ENCODE data around the gene KIF5A.
"Not testable (repeated sequence)": the region's sequence is repeated elsewhere in the genome, so short reads cannot be mapped to it uniquely, and the experiment has no call there.

KIF5A gene

GRCh38 chr12:57517718-57518117, 32.1 kb upstream of the KIF5A start:
- not testable (repeated sequence) for H2BK5ac ChIP-seq (ENCODE audit: low read length); H2BK120ac ChIP-seq (ENCODE audit: low read depth, low read length); H3K27me3 ChIP-seq (ENCODE audit: control insufficient read depth in 3 of 3, insufficient read depth in 3 of 3, low read depth in 1 of 3, low read length in 3 of 3); H3K4me3 ChIP-seq (ENCODE audit: low read length in 2 of 2); H3K9ac ChIP-seq (ENCODE audit: low read depth, low read length, poor library complexity); H2AK5ac ChIP-seq (ENCODE audit: low read depth, low read length); H3K18ac ChIP-seq (ENCODE audit: low read length); H3K79me1 ChIP-seq (ENCODE audit: low read depth, low read length); H3K14ac ChIP-seq (ENCODE audit: low read length); DNase-seq (ENCODE audit: low spot score); H3K4me2 ChIP-seq (ENCODE audit: insufficient read depth, low read length, poor library complexity, severe bottlenecking); H3K27ac ChIP-seq (replicated peaks; ENCODE audit: low read length); H2AFZ ChIP-seq (ENCODE audit: low read length); H3K4ac ChIP-seq (ENCODE audit: low read length); H2BK15ac ChIP-seq (ENCODE audit: low read length); H2BK12ac ChIP-seq (ENCODE audit: low read length); H4K91ac ChIP-seq (ENCODE audit: low read depth, low read length, poor library complexity); H3K23ac ChIP-seq (ENCODE audit: low read depth, low read length, poor library complexity); H4K8ac ChIP-seq (ENCODE audit: low read depth, low read length); H3K9me3 ChIP-seq (replicated peaks in 1 of 2; ENCODE audit: control insufficient read depth in 2 of 2, insufficient read depth in 1 of 2, low read depth in 1 of 2, low read length in 2 of 2)
- peaks cover 14 to 15% of the 10 kb centered on the region in 2 donors for H3K4me1 ChIP-seq (ENCODE audit: control insufficient read depth in 2 of 2, insufficient read depth in 1 of 2, low read depth in 1 of 2, low read length in 2 of 2)
- WGBS, 2 donors (ENCODE audit: extremely low coverage in 2 of 2, insufficient read length in 2 of 2, insufficient replicate concordance in 1 of 2): no CpG with 5 or more reads among the region's 10 CpGs
- peaks cover 29 to 67% of the 10 kb centered on the region in 2 donors for H3K36me3 ChIP-seq (replicated peaks in 1 of 2; ENCODE audit: control insufficient read depth in 2 of 2, insufficient read depth in 2 of 2, low read length in 2 of 2)

GRCh38 chr12:57518176-57518919, 31.5 kb upstream of the KIF5A start:
- peak overlapping the region in 1 of 2 donors; percentile 88 for H3K4me3 ChIP-seq (ENCODE audit: low read length in 2 of 2)
- no peaks in the 10 kb centered on the region for H3K9me3 ChIP-seq (replicated peaks in 1 of 2; ENCODE audit: control insufficient read depth in 2 of 2, insufficient read depth in 1 of 2, low read depth in 1 of 2, low read length in 2 of 2)
- H3K23ac ChIP-seq (ENCODE audit: low read depth, low read length, poor library complexity): no peak overlapping the region
- H4K91ac ChIP-seq (ENCODE audit: low read depth, low read length, poor library complexity): no peak overlapping the region
- no peak for DNase-seq (ENCODE audit: low spot score)
- no peak overlapping the region for H2AK5ac ChIP-seq (ENCODE audit: low read depth, low read length)
- no peak overlapping the region for H2BK120ac ChIP-seq (ENCODE audit: low read depth, low read length)
- no peak overlapping the region for H3K4ac ChIP-seq (ENCODE audit: low read length)
- H3K9ac ChIP-seq (ENCODE audit: low read depth, low read length, poor library complexity): no peak overlapping the region
- no peak overlapping the region for H3K14ac ChIP-seq (ENCODE audit: low read length)
- H2AFZ ChIP-seq (ENCODE audit: low read length): no peak overlapping the region
- no peak overlapping the region for H3K18ac ChIP-seq (ENCODE audit: low read length)
- H4K8ac ChIP-seq (ENCODE audit: low read depth, low read length): no peak overlapping the region
- peaks cover 15 to 17% of the 10 kb centered on the region in 2 donors for H3K4me1 ChIP-seq (ENCODE audit: control insufficient read depth in 2 of 2, insufficient read depth in 1 of 2, low read depth in 1 of 2, low read length in 2 of 2)
- H3K27me3 ChIP-seq (ENCODE audit: control insufficient read depth in 3 of 3, insufficient read depth in 3 of 3, low read depth in 1 of 3, low read length in 3 of 3): peaks cover 0 to 2% (median 0%) of the 10 kb centered on the region in 3 experiments
- no peak overlapping the region for H2BK5ac ChIP-seq (ENCODE audit: low read length)
- no peak overlapping the region for H3K27ac ChIP-seq (replicated peaks; ENCODE audit: low read length)
- WGBS, 2 donors (ENCODE audit: extremely low coverage in 2 of 2, insufficient read length in 2 of 2, insufficient replicate concordance in 1 of 2): no CpG with 5 or more reads among the region's 8 CpGs
- H3K4me2 ChIP-seq (ENCODE audit: insufficient read depth, low read length, poor library complexity, severe bottlenecking): no peak overlapping the region
- no peak overlapping the region for H2BK12ac ChIP-seq (ENCODE audit: low read length)
- no peak overlapping the region for H2BK15ac ChIP-seq (ENCODE audit: low read length)
- H3K79me1 ChIP-seq (ENCODE audit: low read depth, low read length): no peaks in the 10 kb centered on the region
- peaks cover 25 to 61% of the 10 kb centered on the region in 2 donors for H3K36me3 ChIP-seq (replicated peaks in 1 of 2; ENCODE audit: control insufficient read depth in 2 of 2, insufficient read depth in 2 of 2, low read length in 2 of 2)

- no peak overlapping the region for H2AFZ ChIP-seq (ENCODE audit: low read length)
- no peak overlapping the region for H2BK120ac ChIP-seq (ENCODE audit: low read depth, low read length)
- H3K27me3 ChIP-seq (ENCODE audit: control insufficient read depth in 3 of 3, insufficient read depth in 3 of 3, low read depth in 1 of 3, low read length in 3 of 3): peaks cover 0 to 2% (median 0%) of the 10 kb centered on the region in 3 experiments
- peak overlapping the region; percentile 86 for H3K27ac ChIP-seq (replicated peaks; ENCODE audit: low read length)
- no peak overlapping the region for H2BK5ac ChIP-seq (ENCODE audit: low read length)
- H4K91ac ChIP-seq (ENCODE audit: low read depth, low read length, poor library complexity): no peak overlapping the region
- no peak overlapping the region for H3K4ac ChIP-seq (ENCODE audit: low read length)
- H2BK15ac ChIP-seq (ENCODE audit: low read length): no peak overlapping the region
- peak overlapping the region; percentile 88 to 94 for H3K4me3 ChIP-seq (ENCODE audit: low read length in 2 of 2)
- peaks cover 22% of the 10 kb centered on the region in 2 donors for H3K4me1 ChIP-seq (ENCODE audit: control insufficient read depth in 2 of 2, insufficient read depth in 1 of 2, low read depth in 1 of 2, low read length in 2 of 2)
- no peak overlapping the region for H2BK12ac ChIP-seq (ENCODE audit: low read length)
- WGBS, 2 donors (ENCODE audit: extremely low coverage in 2 of 2, insufficient read length in 2 of 2, insufficient replicate concordance in 1 of 2): no CpG with 5 or more reads among the region's 7 CpGs
- H3K14ac ChIP-seq (ENCODE audit: low read length): no peak overlapping the region
- peak overlapping the region; percentile 64 for H3K9ac ChIP-seq (ENCODE audit: low read depth, low read length, poor library complexity)
- H2AK5ac ChIP-seq (ENCODE audit: low read depth, low read length): peak overlapping the region; percentile 48
- H3K18ac ChIP-seq (ENCODE audit: low read length): no peak overlapping the region
- peak overlapping the region; percentile 66 for H3K23ac ChIP-seq (ENCODE audit: low read depth, low read length, poor library complexity)
- H3K36me3 ChIP-seq (replicated peaks in 1 of 2; ENCODE audit: control insufficient read depth in 2 of 2, insufficient read depth in 2 of 2, low read length in 2 of 2): peaks cover 24 to 58% of the 10 kb centered on the region in 2 donors
- no peak overlapping the region for H4K8ac ChIP-seq (ENCODE audit: low read depth, low read length)
- peak overlapping the region; percentile 78 for H3K4me2 ChIP-seq (ENCODE audit: insufficient read depth, low read length, poor library complexity, severe bottlenecking)
- H3K79me1 ChIP-seq (ENCODE audit: low read depth, low read length): peaks cover 3% of the 10 kb centered on the region
- DNase-seq (ENCODE audit: low spot score): no peak
- no peaks in the 10 kb centered on the region for H3K9me3 ChIP-seq (replicated peaks in 1 of 2; ENCODE audit: control insufficient read depth in 2 of 2, insufficient read depth in 1 of 2, low read depth in 1 of 2, low read length in 2 of 2)
These were observed 30.7 kb upstream of the KIF5A start for GRCh38 chr12:57518920-57519795.

GRCh38 chr12:57519796-57520052, 30.1 kb upstream of the KIF5A start:
- Histone ChIP-seq H2BK15ac (ENCODE audit: low read length) (no peak overlapping the region), H3K4me1 (ENCODE audit: control insufficient read depth in 2 of 2, insufficient read depth in 1 of 2, low read depth in 1 of 2, low read length in 2 of 2) (peaks cover 25 to 27% of the 10 kb centered on the region in 2 donors), H2BK120ac (ENCODE audit: low read depth, low read length) (no peak overlapping the region), H3K79me1 (ENCODE audit: low read depth, low read length) (peaks cover 3% of the 10 kb centered on the region), H3K18ac (ENCODE audit: low read length) (peak overlapping the region; percentile 62), H3K9me3 (replicated peaks in 1 of 2; ENCODE audit: control insufficient read depth in 2 of 2, insufficient read depth in 1 of 2, low read depth in 1 of 2, low read length in 2 of 2) (no peaks in the 10 kb centered on the region), H3K4me2 (ENCODE audit: insufficient read depth, low read length, poor library complexity, severe bottlenecking) (peak overlapping the region; percentile 78), H2BK12ac (ENCODE audit: low read length) (no peak overlapping the region), H3K27me3 (ENCODE audit: control insufficient read depth in 3 of 3, insufficient read depth in 3 of 3, low read depth in 1 of 3, low read length in 3 of 3) (peaks cover 0 to 2% (median 0%) of the 10 kb centered on the region in 3 experiments), H3K27ac (replicated peaks; ENCODE audit: low read length) (peak overlapping the region; percentile 86), H4K8ac (ENCODE audit: low read depth, low read length) (peak overlapping the region; percentile 19), H3K23ac (ENCODE audit: low read depth, low read length, poor library complexity) (peak overlapping the region; percentile 66), H4K91ac (ENCODE audit: low read depth, low read length, poor library complexity) (peak overlapping the region; percentile 67), H3K36me3 (replicated peaks in 1 of 2; ENCODE audit: control insufficient read depth in 2 of 2, insufficient read depth in 2 of 2, low read length in 2 of 2) (peaks cover 22 to 58% of the 10 kb centered on the region in 2 donors), H3K14ac (ENCODE audit: low read length) (peak overlapping the region; percentile 78), H3K4ac (ENCODE audit: low read length) (no peak overlapping the region), H3K9ac (ENCODE audit: low read depth, low read length, poor library complexity) (peak overlapping the region; percentile 92), H2AK5ac (ENCODE audit: low read depth, low read length) (peak overlapping the region; percentile 48), H2AFZ (ENCODE audit: low read length) (peak overlapping the region; percentile 61), H3K4me3 (ENCODE audit: low read length in 2 of 2) (peak overlapping the region; percentile 88 to 94), H2BK5ac (ENCODE audit: low read length) (peak overlapping the region; percentile 96)
- no CpG with 5 or more reads among the region's 8 CpGs for WGBS, 2 donors (ENCODE audit: extremely low coverage in 2 of 2, insufficient read length in 2 of 2, insufficient replicate concordance in 1 of 2)
- DNase-seq (ENCODE audit: low spot score): no peak

Data from neuronal stem cell (in vitro differentiated cells).